ENCODE measurements around the gene KRTAP5-2.

Gene KRTAP5-2

GRCh38 chr11:1565904-1566247, 32.2 kb downstream of the KRTAP5-2 start:
- no peak for DNase-seq

GRCh38 chr11:1565173-1565903, 32.8 kb downstream of the KRTAP5-2 start:
- no peak for DNase-seq

GRCh38 chr11:1564535-1565172, 33.4 kb downstream of the KRTAP5-2 start:
- DNase-seq: peak; percentile 72

- DNase-seq: no peak
Measured at GRCh38 chr11:1563697-1564534, 34.2 kb downstream of the KRTAP5-2 start.

- DNase-seq: no peak
Measured at GRCh38 chr11:1563149-1563638, 34.9 kb downstream of the KRTAP5-2 start.

- no peak for DNase-seq
Measured at GRCh38 chr11:1562469-1563148, 35.5 kb downstream of the KRTAP5-2 start.

GRCh38 chr11:1561955-1562354, 36.1 kb downstream of the KRTAP5-2 start:
- DNase-seq: no peak

- DNase-seq: no peak
Measured at GRCh38 chr11:1561266-1561665, 36.8 kb downstream of the KRTAP5-2 start.

- no peak for DNase-seq
Measured at GRCh38 chr11:1560649-1561251, 37.3 kb downstream of the KRTAP5-2 start.

GRCh38 chr11:1560002-1560648, 38.0 kb downstream of the KRTAP5-2 start:
- DNase-seq: no peak

GRCh38 chr11:1559111-1559951, 38.8 kb downstream of the KRTAP5-2 start:
- DNase-seq: peak; percentile 80

GRCh38 chr11:1558775-1559110, 39.4 kb downstream of the KRTAP5-2 start:
- no peak for DNase-seq

- DNase-seq: no peak
Measured at GRCh38 chr11:1557904-1558774, 40.0 kb downstream of the KRTAP5-2 start.

- DNase-seq: no peak
Measured at GRCh38 chr11:1557051-1557884, 40.8 kb downstream of the KRTAP5-2 start.

- DNase-seq: no peak
Measured at GRCh38 chr11:1556278-1556902, 41.7 kb downstream of the KRTAP5-2 start.

- no peak for DNase-seq
Measured at GRCh38 chr11:1555713-1556153, 42.4 kb downstream of the KRTAP5-2 start.

- DNase-seq: no peak
Measured at GRCh38 chr11:1554981-1555712, 42.9 kb downstream of the KRTAP5-2 start.

All from NCI-H2029 treated with DMSO at 0.1 percent for 48 hours (cell line).